GM21423 (cell line): Measurements from ENCODE around the gene SP4.
"Not testable (repeated sequence)": the region's sequence is repeated elsewhere in the genome, so short reads cannot be mapped to it uniquely, and the experiment has no call there.

ENCODE experiments used
- ATAC-seq: cut with Tn5 transposase; IDR thresholded peaks from one replicate; pipeline ENCODE4 v1.9.1; 2021; ENCODE audit warnings: mild to moderate bottlenecking, moderate library complexity; ENCODE audit not compliant: unreplicated experiment

The SP4 gene

GRCh38 chr7:21524680-21525079 lies 96.8 kb downstream of the SP4 start:
- no peak for ATAC-seq

GRCh38 chr7:21526007-21526406 lies 98.1 kb downstream of the SP4 start:
- no peak for ATAC-seq

- ATAC-seq = no peak
Measured at GRCh38 chr7:21526448-21526847, 98.6 kb downstream of the SP4 start.

- not testable (repeated sequence) for ATAC-seq
Measured at GRCh38 chr7:21532485-21532884, 104.6 kb downstream of the SP4 start.

GRCh38 chr7:21533646-21534045 lies 105.8 kb downstream of the SP4 start:
- not testable (repeated sequence) for ATAC-seq

- not testable (repeated sequence) for ATAC-seq
Measured at GRCh38 chr7:21536445-21537118, 108.7 kb downstream of the SP4 start.

- ATAC-seq = no peak
Measured at GRCh38 chr7:21538936-21539495, 111.1 kb downstream of the SP4 start.

GRCh38 chr7:21542891-21543527 lies 115.1 kb downstream of the SP4 start, which contains the start of gene DNAH11:
DNAH11 (plus strand) TSS chr7:21543039; CDS start chr7:21543246, 207 bp downstream.
- peak; percentile 58 for ATAC-seq

GRCh38 chr7:21543528-21544302 lies 115.8 kb downstream of the SP4 start:
- no peak for ATAC-seq

- no peak for ATAC-seq
Measured at GRCh38 chr7:21544303-21544656, 116.4 kb downstream of the SP4 start.

- no peak for ATAC-seq
Measured at GRCh38 chr7:21544715-21545114, 116.8 kb downstream of the SP4 start.

- no peak for ATAC-seq
Measured at GRCh38 chr7:21547501-21547900, 119.6 kb downstream of the SP4 start.

GRCh38 chr7:21548491-21548890 lies 120.6 kb downstream of the SP4 start:
- no peak for ATAC-seq

- no peak for ATAC-seq
Measured at GRCh38 chr7:21550076-21550475, 122.2 kb downstream of the SP4 start.

GRCh38 chr7:21550821-21551531 lies 123.1 kb downstream of the SP4 start:
- ATAC-seq = no peak

- no peak for ATAC-seq
Measured at GRCh38 chr7:21562385-21562784, 134.5 kb downstream of the SP4 start.
